Lung (tissue), 12 donors: ENCODE data around the gene KIAA2012. TPM values are rescaled to one million over a fixed set of nuclear protein-coding genes. Genes with fewer than 3 reads are reported as not detected.

Source experiments
- ATAC-seq: fragments of 200-7000 bp; cut with Tn5 transposase; one replicate; pipeline ENCODE4 v1.9.1; 2020; ENCODE audit warnings: moderate number of reproducible peaks; ENCODE audit not compliant: insufficient read depth, low FRiP score
- DNase-seq, 3 donors: peaks; one replicate each; pipeline ENCODE4 v3.0.0-alpha.2; 2013 to 2017
- H3K27ac ChIP-seq, 2 donors: one replicate each; pipeline ENCODE4 v1.5.1; 2013; ENCODE audit warnings: mild to moderate bottlenecking in 2 of 2, moderate library complexity in 2 of 2, control low read depth in 1 of 2, inconsistent platforms in 1 of 2, low read depth in 1 of 2, low read length in 1 of 2
- H3K27me3 ChIP-seq, 3 donors: one replicate each; pipeline ENCODE4 v1.5.1; 2013; ENCODE audit warnings: low read length in 2 of 3; ENCODE audit not compliant: control insufficient read depth in 3 of 3, insufficient read depth in 3 of 3
- H3K36me3 ChIP-seq, 4 donors: one replicate each; pipeline ENCODE4 v1.5.1; 2013; ENCODE audit warnings: low read length in 4 of 4, mild to moderate bottlenecking in 1 of 4, moderate library complexity in 1 of 4; ENCODE audit not compliant: control insufficient read depth in 4 of 4, insufficient read depth in 4 of 4
- H3K4me1 ChIP-seq, 5 donors: one replicate each; pipeline ENCODE4 v1.5.1; 2013; ENCODE audit warnings: low read length in 5 of 5, mild to moderate bottlenecking in 2 of 5, moderate library complexity in 1 of 5; ENCODE audit not compliant: control insufficient read depth in 5 of 5, insufficient read depth in 5 of 5
- H3K4me3 ChIP-seq: one replicate; pipeline ENCODE4 v1.5.1; 2013; ENCODE audit warnings: mild to moderate bottlenecking, control low read depth, moderate library complexity
- H3K9ac ChIP-seq, 2 donors: one replicate each; pipeline ENCODE4 v1.5.1; 2013; ENCODE audit warnings: low read length in 2 of 2, control low read depth in 1 of 2; ENCODE audit not compliant: insufficient read depth in 1 of 2
- H3K9me3 ChIP-seq, 4 donors: one replicate each; pipeline ENCODE4 v1.5.1; 2013; ENCODE audit warnings: low read length in 3 of 4, mild to moderate bottlenecking in 1 of 4, moderate library complexity in 1 of 4; ENCODE audit not compliant: control insufficient read depth in 4 of 4, insufficient read depth in 3 of 4
- WGBS, 2 donors: extraction: QIAGEN DNeasy Blood & Tissue Kit; methylation state at CpG; one replicate each; pipeline ENCODE4 v1.1.7; 2013; 5-methylcytosine and 5-hydroxymethylcytosine counted together
- polyA plus RNA-seq, 2 donors: library from polyadenylated mRNA; stranded (reverse); fragments of 200-250 nt; gene quantifications; one replicate each; pipeline ENCODE4 v1.2.1, GENCODE V29; 2013
- total RNA-seq, 2 donors: library from RNA; depleted of rRNA in 1 of 2; stranded (reverse); fragments of >200 nt in 1 of 2; gene quantifications; one replicate each; pipeline ENCODE4 v1.2.1, GENCODE V29; 2014 to 2021
- TF ChIP-seq, protein P1 (sequence below): IDR thresholded peaks from 2 replicates; pipeline ENCODE4 v1.5.1; 2012; ENCODE audit warnings: mild to moderate bottlenecking; ENCODE audit errors: control extremely low read depth, extremely low read depth
- donor health status: control.
- donor health status: control.
- donor health status: Bipolar disorder and iron deficiency.
- donor health status: healthy.
- donor health status: DM: yes; HTN: yes; CAD: no.

The KIAA2012 gene
- total and polyA plus RNA-seq, 4 donors, result 0.69 to 8.5 (median 3.6) TPM

DNA sequence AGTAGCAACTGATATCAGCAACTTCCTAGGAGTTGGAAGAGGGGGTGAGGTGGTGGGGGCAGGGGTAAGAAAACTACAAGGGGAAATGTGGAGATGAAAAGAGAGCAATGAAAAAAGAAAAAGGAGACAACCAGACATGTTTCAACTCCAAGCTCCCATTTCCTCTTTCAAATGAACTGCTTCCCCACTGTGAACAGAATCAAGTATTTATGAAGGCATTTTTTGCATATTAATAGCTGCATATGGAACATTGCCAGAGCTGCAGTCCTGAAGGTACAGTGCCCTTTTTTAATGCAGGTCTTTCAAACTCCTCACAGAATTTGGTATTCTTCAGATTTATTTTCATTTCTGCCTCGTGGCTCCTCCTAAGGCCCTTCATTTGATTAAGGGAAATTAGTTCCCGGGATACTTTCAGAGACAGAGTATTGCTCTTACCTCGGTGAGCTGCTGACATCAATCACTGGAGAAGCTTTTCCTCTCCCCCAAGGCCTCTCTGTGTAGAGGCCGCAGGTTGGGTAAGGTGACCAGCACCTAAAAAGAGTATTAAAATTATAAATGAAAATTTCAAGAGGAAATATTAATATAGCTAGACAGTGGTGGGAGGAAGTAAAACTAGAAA, 68.4 kb downstream of the KIAA2012 start:
- Histone ChIP-seq H3K4me3 (no peak overlapping the region), H3K4me1 (peaks cover 0 to 11% (median 0%) of the 10 kb centered on the region in 5 donors), H3K9ac (no peak overlapping the region), H3K27ac (no peak overlapping the region), H3K36me3 (no peaks in the 10 kb centered on the region), H3K9me3 (no peaks in the 10 kb centered on the region), H3K27me3 (no peaks in the 10 kb centered on the region)
- no peak for ATAC-seq
- no peak for DNase-seq
- TF ChIP-seq, protein P1, sequence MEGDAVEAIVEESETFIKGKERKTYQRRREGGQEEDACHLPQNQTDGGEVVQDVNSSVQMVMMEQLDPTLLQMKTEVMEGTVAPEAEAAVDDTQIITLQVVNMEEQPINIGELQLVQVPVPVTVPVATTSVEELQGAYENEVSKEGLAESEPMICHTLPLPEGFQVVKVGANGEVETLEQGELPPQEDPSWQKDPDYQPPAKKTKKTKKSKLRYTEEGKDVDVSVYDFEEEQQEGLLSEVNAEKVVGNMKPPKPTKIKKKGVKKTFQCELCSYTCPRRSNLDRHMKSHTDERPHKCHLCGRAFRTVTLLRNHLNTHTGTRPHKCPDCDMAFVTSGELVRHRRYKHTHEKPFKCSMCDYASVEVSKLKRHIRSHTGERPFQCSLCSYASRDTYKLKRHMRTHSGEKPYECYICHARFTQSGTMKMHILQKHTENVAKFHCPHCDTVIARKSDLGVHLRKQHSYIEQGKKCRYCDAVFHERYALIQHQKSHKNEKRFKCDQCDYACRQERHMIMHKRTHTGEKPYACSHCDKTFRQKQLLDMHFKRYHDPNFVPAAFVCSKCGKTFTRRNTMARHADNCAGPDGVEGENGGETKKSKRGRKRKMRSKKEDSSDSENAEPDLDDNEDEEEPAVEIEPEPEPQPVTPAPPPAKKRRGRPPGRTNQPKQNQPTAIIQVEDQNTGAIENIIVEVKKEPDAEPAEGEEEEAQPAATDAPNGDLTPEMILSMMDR, result no peak
- 74 to 81% methylated on average over 4 of the region's 4 CpGs for WGBS, 2 donors

DNA sequence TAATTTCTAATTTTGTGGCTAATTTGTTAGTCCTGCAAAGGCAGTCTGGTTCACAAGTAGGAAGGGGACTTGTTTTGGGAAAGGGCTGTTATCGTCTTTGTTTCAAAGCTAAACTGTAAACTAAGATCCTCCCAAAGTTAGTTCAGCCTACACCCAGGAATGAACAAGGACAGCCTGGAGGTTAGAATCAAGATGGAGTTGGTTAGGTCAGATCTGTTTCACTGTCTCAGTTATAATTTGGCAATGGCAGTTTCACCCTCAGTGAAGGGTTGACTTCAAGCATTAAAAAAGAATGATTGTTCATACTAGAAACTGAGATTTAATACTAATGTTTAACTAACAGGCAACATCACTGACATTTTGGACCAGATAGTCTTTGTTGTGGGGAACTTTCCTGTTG, 69.5 kb downstream of the KIAA2012 start:
- Histone ChIP-seq H3K9ac (no peak overlapping the region), H3K27ac (no peak overlapping the region), H3K9me3 (no peaks in the 10 kb centered on the region), H3K4me3 (no peak overlapping the region), H3K4me1 (peaks cover 0 to 20% (median 3%) of the 10 kb centered on the region in 5 donors), H3K27me3 (no peaks in the 10 kb centered on the region), H3K36me3 (no peaks in the 10 kb centered on the region)
- WGBS, 2 donors, result 94 to 95% methylated on average over 1 of the region's 1 CpG
- DNase-seq (no peak), ATAC-seq (no peak)
- TF ChIP-seq, protein P1, result no peak

DNA sequence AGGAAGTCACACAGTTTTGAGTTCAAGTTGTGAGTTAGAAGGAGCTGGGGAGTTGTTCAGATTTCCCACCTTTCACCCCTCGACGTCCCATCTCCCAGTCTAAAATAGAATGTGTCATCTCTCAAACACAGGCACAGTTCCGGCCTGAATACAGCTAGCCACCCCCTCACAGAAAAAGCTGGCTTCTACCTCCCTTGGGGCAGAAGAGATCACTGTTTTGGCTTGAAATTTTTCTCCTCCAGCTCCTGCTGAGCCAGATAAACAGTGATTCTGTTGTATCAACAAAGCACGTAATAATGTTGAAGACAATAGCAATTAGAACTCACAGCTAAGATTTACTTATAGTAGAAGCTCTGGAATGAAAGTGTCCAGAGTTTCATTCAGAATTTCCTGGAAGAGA, 74.7 kb downstream of the KIAA2012 start:
- Histone ChIP-seq H3K9ac (no peak overlapping the region), H3K9me3 (no peaks in the 10 kb centered on the region), H3K27ac (no peak overlapping the region), H3K4me3 (no peak overlapping the region), H3K27me3 (no peaks in the 10 kb centered on the region), H3K36me3 (no peaks in the 10 kb centered on the region), H3K4me1 (peaks cover 0 to 40% (median 18%) of the 10 kb centered on the region in 5 donors)
- TF ChIP-seq, protein P1, result no peak
- 65 to 73% methylated on average over 4 of the region's 4 CpGs for WGBS, 2 donors
- DNase-seq, result peak in 2 of 3 donors; percentile 45 to 59
- no peak for ATAC-seq
